RWPE2 (cell line): ENCODE measurements around the gene SFMBT2.
A peak's percentile ranks its signal among the peaks of the same experiment; 100 is the strongest.

Experiments
- ATAC-seq: fragments of 200-7000 bp; cut with Tn5 transposase; 3 replicates; pipeline ENCODE4 v1.9.1; 2021; ENCODE audit warnings: low read depth
- DNase-seq: peaks from one replicate; pipeline ENCODE4 v3.0.0-alpha.2; 2020; ENCODE audit warnings: low spot score
- H3K27ac ChIP-seq: fragments of 450-650 bp; 2 replicates; pipeline ENCODE4 v1.5.1; 2017; ENCODE audit warnings: mild to moderate bottlenecking; ENCODE audit not compliant: poor library complexity, severe bottlenecking
- H3K27me3 ChIP-seq: fragments of 250-450 bp; sonication (Bioruptor Pico); 2 replicates; pipeline ENCODE4 v1.5.1; 2021; ENCODE audit warnings: mild to moderate bottlenecking, moderate library complexity; ENCODE audit not compliant: insufficient read depth, poor library complexity, severe bottlenecking
- H3K36me3 ChIP-seq: fragments of 250-450 bp; sonication (Bioruptor Pico); 2 replicates; pipeline ENCODE4 v1.5.1; 2020; ENCODE audit warnings: low read depth, mild to moderate bottlenecking, moderate library complexity
- H3K4me1 ChIP-seq: fragments of 250-450 bp; sonication (Bioruptor Pico); 2 replicates; pipeline ENCODE4 v1.5.1; 2021; ENCODE audit warnings: mild to moderate bottlenecking, moderate library complexity; ENCODE audit not compliant: insufficient read depth, poor library complexity, severe bottlenecking
- H3K4me3 ChIP-seq: fragments of 250-450 bp; sonication (Bioruptor Pico); 2 replicates; pipeline ENCODE4 v1.5.1; 2021; ENCODE audit warnings: mild to moderate bottlenecking, moderate library complexity; ENCODE audit not compliant: severe bottlenecking
- H3K9me3 ChIP-seq: fragments of 250-450 bp; sonication (Bioruptor Pico); 2 replicates; pipeline ENCODE4 v1.5.1; 2021; ENCODE audit warnings: mild to moderate bottlenecking, moderate library complexity; ENCODE audit not compliant: severe bottlenecking
- CTCF ChIP-seq: fragments of 450-650 bp; IDR thresholded peaks from one replicate; pipeline ENCODE4 v1.5.1; 2017; ENCODE audit warnings: mild to moderate bottlenecking, moderate library complexity; ENCODE audit not compliant: poor library complexity, severe bottlenecking

The SFMBT2 gene

DNA sequence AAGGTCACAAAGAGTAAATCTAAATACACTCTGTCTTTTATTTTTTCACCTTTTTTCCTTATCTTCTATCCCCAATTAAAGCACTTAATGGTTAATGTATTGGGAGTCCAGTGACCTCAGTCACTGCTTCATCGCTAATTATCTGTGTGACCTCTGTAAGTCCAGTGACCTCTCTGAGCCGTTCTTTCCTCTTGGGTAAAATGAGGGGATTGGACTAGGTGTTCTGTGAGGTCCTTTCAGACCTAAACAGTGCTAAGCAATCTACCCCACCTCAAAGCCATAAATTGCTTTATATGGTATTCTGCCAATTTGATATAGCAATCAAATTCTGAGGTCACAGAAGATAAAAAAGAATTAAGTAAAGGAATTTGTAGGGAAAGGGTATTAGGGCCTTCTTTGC lies 3.9 kb upstream of the SFMBT2 start:
- no peaks in the 10 kb centered on the region for H3K9me3 ChIP-seq
- H3K4me1 ChIP-seq: no peaks in the 10 kb centered on the region
- ATAC-seq (no peak), DNase-seq (no peak)
- peaks cover 22% of the 10 kb centered on the region for H3K27me3 ChIP-seq
- no peak overlapping the region for H3K4me3 ChIP-seq
- H3K27ac ChIP-seq: no peak overlapping the region
- no peak for TF ChIP-seq CTCF
- H3K36me3 ChIP-seq: no peaks in the 10 kb centered on the region

DNA sequence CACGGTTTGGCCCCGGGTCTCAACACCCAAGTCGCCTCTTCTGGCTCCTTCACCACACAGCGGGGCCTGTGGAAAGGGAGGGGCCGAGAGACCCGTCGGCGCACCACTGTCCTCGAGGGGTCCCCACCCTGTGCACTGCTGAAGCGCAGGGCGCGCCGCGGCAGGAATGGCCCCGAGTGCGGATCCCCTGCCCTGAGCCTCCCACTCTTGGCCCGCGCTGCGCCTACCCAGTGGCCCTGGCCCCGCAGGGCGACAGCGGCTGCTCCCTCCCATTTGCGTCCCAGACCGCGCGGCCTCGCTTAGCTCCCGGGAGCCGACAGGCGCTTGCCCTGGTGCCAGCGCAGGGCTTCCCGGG lies 2.1 kb upstream of the SFMBT2 start:
- H3K27ac ChIP-seq: no peak overlapping the region
- H3K4me3 ChIP-seq: no peak overlapping the region
- ATAC-seq: no peak
- DNase-seq: peak; percentile 51
- H3K9me3 ChIP-seq: no peaks in the 10 kb centered on the region
- H3K27me3 ChIP-seq: peaks cover 22% of the 10 kb centered on the region
- TF ChIP-seq CTCF: no peak
- H3K36me3 ChIP-seq: no peaks in the 10 kb centered on the region
- H3K4me1 ChIP-seq: no peaks in the 10 kb centered on the region

DNA sequence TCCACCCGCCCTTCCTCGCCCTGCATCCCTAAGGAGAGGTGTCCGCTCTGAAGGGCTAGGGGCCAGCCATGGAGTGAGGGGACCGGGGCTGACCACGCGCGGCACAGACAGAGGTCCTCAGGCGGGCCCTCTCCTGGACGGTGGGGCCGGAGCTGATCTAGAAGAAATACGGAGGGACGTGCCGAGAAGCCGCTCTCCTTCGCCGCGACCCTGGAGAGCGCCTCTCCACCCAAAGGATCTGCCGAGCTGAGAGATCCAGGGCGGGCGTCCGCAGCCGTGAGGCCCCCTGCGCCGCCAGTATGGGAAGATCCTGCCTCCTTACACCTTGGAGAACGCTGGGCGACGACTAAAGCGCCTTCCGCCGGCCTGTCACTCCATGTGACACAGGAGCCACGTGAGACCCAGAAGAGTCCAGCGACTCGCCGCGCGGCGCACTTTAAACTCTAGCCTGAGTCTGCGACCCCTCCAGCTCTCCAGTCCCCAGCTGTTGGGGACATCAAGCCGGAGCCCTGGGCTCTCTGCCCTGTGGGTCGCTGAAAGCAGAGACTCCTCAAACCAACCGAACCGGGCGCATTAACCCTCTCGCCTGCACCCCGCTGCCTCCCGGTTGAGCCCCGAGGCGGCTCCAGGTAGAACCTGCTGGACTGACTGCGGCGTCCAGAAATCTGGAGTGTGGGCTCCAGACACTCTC lies 1.5 kb upstream of the SFMBT2 start:
- DNase-seq: peak; percentile 41
- Histone ChIP-seq H3K27ac (no peak overlapping the region), H3K9me3 (no peaks in the 10 kb centered on the region), H3K4me3 (no peak overlapping the region), H3K4me1 (no peaks in the 10 kb centered on the region), H3K36me3 (no peaks in the 10 kb centered on the region), H3K27me3 (peaks cover 22% of the 10 kb centered on the region)
- TF ChIP-seq CTCF: no peak
- ATAC-seq: no peak; the same call in 2 of the 3 replicates

DNA sequence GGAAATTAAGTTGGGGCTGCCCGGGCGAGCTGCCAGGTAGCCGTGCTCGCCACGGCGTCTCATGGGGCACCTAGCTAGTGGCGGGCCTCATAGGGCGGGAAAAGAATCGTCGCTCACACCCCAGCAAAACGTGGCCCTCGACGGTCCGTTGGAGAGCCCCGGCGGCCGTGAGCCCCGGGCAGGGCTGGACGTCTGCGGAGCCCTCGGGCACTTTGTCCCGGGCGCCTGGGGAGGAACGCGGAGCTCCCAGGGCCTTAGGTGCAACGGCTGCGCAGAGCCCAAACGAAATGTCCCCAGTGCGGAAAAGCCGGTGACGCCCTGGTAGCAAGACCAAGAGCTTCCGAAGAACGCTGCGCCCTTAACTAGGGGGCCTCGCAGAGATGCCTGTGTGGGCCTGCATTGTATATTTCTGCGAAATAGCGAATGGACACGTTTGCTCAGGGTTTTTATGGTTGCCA lies 866 bp upstream of the SFMBT2 start:
- Histone ChIP-seq H3K36me3 (no peaks in the 10 kb centered on the region), H3K27ac (no peak overlapping the region), H3K4me1 (no peaks in the 10 kb centered on the region), H3K27me3 (peaks cover 22% of the 10 kb centered on the region), H3K9me3 (no peaks in the 10 kb centered on the region), H3K4me3 (peak overlapping the region; percentile 65)
- no peak for DNase-seq
- ATAC-seq: no peak
- TF ChIP-seq CTCF: no peak

GRCh38 chr10:7410301-7410861 lies 453 bp downstream of the SFMBT2 start:
- peak overlapping the region; percentile 40 for H3K27ac ChIP-seq

More at GRCh38 chr10:7410301-7410861, 453 bp downstream of the SFMBT2 start:
- DNase-seq (peak; percentile 44), ATAC-seq (peak; percentile 2; the same call in 1 of the 3 replicates)
- Histone ChIP-seq H3K9me3 (no peaks in the 10 kb centered on the region), H3K4me3 (peak overlapping the region; percentile 65), H3K4me1 (no peaks in the 10 kb centered on the region), H3K27me3 (peaks cover 22% of the 10 kb centered on the region), H3K36me3 (no peaks in the 10 kb centered on the region)
- TF ChIP-seq CTCF: no peak
